AG08396 (cell line): Measurements from ENCODE around the gene WFDC12.
"Not testable (repeated sequence)": the region's sequence is repeated elsewhere in the genome, so short reads cannot be mapped to it uniquely, and the experiment has no call there.

Source experiments
- DNase-seq: peaks from one replicate; pipeline ENCODE4 v3.0.0; 2012; ENCODE audit warnings: low spot score, mixed read lengths

The WFDC12 gene, protein sequence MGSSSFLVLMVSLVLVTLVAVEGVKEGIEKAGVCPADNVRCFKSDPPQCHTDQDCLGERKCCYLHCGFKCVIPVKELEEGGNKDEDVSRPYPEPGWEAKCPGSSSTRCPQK

DNA sequence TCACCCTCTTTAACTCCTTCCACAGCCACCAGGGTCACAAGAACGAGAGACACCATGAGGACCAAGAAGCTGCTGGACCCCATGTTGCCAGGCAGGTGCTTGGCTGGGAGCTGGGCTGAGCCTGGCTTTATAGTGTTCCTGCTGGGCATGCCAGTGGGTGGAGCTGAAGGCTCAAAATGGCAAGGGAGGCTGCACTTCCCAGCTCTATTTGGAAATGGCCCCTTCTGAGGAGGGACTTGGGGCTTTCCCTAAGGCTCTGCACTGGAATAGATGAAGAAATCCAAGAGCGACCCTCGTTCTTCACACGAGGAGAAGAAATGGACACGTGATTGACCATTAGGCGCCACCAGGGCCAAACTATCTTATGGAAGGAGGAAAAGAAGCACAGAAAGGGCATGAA is at the start of gene WFDC12:
Gene WFDC12, minus strand, starts transcription at position 101 of the 400 bp plus-strand sequence. Its CDS starts 18 bp downstream, at position 83.
- no peak for DNase-seq

DNA sequence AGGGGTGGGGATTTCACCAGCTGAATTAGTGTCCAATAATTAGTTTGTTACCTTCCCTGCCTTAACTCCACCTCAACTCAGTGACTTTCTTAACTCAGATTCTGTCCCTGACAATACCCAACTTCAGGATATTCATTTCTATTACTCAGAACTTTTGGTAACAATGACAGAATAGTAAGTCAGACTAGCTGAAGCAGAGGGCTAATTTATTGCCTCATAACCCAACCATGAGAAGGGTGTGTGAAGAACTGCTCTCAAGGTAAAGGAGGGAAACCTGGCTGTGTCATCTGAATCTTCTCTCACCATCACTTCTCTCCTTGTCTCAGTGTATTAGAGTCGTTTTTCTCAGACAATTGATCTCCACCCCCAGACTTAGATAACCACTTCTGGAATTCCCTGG is 49.3 kb upstream of the WFDC12 start:
- DNase-seq: no peak

DNA sequence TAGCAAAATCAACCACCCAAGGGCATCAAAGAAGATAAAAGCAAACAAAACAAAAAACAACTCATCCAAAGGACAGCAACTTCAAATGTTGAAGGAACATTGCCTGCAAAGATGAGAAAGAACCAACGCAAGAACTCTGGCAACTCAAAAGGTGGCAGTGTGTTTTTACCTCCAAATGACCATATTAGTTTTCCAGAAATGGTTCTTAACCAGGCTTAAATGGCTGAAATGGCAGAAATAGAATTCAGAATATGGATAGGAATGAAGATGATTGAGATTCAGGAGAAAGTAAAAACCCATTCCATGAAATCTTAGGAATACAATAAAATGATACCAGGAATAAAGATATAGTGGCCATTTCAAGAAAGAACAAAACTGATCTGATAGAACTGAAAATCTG is 40.6 kb upstream of the WFDC12 start:
- DNase-seq: no peak

DNA sequence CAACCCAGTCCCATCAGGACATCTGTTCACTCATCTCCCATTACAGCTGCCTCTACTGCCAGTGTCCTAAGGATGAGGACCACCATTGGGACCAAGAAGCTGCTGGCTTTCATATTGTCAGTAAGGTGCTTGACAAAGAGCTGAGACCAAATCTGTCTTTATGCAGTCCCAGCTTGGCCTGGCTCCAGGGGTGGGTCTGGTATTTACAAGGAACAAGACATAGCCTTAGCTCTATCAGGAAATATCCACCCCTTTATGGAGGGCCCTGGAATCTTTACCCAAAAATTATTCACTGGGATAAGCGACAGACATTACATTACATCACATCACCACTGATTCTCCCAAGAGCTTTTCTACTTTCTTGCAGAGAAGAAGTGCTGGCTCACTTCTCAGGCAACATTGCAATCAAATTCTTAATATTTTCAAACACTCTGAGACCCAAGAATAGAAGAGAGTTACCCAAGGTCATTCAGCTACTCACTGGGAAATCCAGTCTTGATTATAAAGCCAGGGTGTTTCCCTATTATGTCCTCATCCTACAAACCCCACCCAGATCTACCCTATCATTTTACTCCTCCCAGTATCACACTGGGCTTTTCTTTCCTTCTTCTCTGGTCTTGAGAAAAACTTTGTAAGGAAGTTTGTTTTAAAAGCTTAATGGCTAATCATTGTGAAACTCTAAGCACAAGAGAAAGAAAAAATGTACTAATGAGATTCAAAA is 39.0 kb upstream of the WFDC12 start:
- DNase-seq: no peak

DNA sequence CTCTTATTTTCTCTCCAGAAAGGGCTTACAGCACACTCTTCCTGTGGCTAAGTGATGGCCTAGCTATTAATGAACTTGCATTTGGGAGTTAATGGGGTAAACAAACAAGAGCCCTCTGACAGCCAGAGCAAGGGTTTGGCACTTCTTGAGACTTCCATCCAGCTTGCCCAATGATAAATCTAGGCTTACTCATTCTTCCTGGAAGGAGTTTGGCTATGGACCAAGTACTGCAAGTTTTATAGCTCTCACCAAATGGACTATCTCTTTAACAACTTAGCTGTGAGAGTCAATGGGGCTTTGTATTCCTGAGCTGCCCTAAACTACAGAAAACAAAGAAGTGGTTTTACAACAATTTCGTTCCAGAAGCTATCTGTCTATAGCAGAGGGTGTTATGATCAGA is 33.7 kb upstream of the WFDC12 start:
- no peak for DNase-seq

DNA sequence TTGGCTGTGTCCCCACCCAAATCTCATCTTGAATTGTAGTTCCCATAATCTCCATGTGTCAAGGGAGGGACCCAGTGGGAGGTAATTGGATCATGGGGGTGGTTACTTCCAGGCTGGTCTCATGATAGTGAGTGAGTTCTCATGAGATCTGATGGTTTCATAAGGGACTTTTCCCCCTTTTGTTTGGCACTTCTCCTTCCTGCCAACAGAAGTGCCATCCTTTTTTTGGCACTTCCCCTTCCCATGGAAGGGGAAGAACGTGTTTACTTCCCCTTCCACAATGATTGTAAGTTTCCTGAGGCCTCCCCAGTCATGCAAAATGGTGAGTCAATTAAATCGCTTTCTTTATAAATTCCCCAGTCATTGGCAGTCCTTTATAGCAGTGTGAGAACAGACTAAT is 32.4 kb upstream of the WFDC12 start:
- no peak for DNase-seq

DNA sequence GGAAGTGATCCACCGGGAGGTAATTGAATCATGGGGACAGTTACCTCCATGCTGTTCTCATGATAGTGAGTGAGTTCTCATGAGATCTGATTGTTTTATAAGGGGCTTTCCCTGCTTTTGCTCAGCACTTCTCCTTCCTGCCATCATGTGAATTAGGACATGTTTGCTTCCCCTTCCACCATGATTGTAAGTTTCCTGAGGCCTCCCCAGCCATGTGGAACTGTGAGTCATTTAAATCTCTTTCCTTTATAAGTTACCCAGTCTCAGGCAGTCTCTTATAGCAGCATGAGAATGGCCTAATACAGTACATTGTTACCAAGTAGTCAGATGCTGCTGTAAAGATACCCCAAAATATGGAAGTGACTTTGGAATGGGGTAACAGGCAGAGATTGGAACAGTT is 30.5 kb upstream of the WFDC12 start:
- not testable (repeated sequence) for DNase-seq

DNA sequence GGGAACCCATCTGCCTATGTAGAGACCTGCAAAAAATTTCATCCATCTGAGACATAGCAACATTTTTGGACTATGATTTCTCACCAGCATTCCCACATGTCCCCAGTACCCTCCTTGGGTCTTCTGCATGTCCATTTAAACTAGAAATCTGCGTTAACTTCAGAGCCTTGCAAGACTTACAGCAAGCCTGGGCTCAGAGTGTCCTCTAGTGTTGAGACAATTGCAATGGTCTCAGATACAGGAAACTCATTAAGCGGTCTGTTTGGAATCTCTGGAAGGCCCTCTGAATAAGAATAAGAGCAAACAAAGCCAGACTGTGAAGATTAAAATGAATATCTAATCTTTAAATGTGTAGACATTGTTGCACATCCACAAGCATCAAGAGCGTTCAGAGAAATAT is 29.9 kb upstream of the WFDC12 start:
- no peak for DNase-seq

DNA sequence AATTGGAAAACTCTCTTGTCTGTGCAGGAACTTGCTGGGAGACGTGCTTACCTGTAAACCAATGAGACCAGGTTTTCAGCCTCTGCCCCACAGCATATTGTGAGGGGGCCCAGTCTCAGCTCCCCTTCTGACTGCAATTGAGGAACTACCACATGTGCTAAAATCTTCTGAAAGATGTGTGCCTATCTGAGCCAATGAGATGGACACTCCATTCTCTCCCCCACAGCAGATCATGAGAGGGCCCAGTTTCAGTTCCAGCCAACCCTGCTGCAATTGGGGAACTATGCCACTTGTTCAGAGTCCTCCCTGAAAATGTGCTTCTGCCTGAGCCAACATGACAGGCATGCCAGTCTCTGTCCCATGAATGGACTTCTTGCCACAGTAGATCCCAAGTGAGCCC is 29.5 kb upstream of the WFDC12 start:
- DNase-seq: no peak

DNA sequence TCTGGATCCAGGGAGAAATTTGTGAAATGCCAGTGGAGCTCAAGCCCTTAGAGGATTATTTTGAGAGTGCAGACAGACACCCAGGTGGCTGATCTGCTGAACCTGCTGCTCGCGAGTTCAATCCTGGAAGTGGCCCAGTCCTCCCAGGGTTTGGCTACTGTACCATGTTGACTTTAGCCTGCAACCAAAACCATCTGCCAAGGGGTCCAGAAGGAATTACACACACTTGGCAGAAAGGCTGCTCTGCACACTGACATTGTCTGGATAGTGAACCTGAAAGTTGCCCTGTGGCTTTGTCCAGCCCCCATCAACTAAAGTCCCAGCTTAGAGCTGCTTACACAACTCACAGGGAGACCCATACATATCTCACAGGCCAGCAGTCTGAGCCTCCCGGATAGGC is 28.9 kb upstream of the WFDC12 start:
- DNase-seq: no peak

DNA sequence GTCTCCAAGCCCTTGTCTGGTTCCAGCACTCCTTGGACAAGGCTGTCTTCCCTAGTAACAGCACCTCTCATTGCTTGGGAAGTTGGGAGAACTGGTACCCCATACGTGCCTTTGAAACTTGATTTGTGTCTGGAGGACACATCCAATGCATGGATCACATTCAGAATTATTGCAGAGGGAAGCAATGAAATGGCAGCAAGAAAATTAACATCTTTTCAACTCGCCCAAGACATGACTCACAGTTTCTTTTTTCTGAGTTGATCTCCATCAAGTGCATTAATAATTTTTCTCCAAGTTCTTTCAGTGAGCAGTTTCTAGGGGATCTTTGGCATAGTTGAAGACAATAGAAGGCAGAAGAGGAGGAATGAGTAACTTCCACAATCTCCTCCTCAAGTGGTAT is 28.1 kb upstream of the WFDC12 start:
- no peak for DNase-seq

DNA sequence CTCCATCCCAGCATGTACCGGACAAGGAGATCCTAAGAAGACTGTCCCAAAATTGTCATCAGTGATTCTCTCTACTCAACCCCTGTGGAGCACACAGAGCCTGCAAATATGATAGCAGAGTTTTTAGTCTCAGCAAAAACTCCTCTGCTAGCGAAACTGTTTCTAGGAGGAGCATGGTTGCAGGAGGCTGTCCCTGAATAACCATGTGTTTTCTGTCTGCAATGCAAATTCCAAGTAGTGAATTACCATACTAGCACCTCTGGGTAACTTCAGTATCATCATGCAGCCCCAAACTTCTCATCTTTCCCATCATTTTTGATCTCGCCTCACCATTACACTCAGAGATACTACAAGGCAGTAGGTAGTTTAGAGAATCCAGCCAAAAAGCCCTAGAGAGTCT is 24.8 kb upstream of the WFDC12 start:
- no peak for DNase-seq

DNA sequence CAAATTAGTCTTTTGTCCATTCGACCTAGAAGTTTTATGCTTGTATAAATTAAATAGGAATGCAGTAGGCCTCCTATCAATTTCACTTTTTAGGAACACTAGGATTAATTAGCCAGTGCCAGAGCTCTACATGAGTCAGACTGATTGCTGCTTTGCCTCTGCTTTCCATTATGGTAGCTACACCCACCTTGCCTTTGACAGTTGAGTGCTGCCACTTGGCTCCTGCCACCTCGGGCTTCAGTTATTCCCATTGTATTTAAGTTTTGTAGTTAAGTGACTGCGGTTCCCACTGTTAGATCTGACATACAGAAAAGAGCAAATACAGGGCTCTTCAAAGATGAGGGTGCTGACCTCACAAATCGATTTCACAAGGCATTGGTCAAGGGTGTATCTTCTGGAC is 16.6 kb upstream of the WFDC12 start:
- DNase-seq: no peak

DNA sequence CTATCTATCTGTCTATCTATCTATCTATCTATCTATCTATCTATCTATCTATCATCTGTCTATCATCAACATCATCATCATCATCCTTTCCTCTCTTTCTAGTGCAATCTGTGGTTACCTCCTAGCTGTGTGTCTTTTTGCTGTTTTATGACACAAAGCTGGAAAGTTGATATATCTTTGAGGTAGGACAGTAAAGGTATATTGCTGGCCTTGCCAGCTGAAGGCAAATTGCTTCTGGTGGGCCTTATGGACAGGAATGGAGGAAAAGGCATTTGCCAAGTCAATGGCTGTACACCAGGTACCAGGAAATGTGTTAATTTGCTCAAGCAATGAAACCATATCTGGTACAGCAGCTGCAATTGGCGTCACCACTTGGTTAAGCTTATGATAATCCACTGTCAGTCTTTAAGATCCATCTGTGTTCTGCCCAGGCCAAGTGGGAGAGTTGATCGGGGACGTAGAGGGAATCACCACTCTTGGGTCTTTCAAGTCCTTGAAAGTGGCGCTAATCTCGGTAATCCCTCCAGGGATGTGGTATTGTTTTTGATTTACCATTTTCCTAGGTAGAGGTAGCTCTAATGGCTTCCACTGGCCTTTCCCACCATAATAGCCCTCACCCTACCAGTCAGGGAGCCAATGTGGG is 15.6 kb upstream of the WFDC12 start:
- not testable (repeated sequence) for DNase-seq

DNA sequence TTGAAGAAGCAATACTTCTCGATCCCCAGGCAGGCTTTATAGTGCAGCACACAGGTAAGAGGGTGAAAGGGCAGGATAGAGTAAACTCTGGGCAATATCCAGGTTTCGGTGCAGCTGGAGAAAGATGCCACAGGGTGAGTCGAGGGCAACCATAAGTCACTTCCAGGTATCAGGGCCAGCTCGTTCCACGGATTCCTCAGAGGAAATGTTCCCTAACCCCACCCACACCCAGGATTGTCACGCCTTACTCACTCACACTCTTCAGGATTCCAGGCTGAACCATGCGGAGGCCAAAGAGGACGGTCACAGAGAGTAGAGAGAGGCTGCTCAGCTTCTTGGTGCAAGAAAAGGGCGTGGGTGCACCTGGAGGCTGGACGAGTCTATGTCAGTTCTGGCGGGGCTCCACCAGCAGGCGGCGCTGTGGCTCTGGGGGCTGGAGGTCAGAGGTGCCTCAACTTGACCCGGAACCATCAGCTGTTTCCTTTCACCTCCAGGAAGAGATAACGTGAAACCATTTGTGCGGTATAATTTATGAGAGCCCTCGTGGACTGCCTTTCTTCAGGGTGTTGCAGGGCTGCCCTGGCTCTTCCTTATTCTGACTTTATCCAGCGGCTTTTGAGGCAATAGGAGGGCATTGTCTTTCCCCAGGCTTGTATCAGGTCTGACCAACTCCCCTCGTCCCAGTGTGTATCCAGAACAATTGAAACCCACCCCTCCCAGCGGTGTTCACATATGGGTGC is 14.5 kb upstream of the WFDC12 start:
- DNase-seq: no peak

DNA sequence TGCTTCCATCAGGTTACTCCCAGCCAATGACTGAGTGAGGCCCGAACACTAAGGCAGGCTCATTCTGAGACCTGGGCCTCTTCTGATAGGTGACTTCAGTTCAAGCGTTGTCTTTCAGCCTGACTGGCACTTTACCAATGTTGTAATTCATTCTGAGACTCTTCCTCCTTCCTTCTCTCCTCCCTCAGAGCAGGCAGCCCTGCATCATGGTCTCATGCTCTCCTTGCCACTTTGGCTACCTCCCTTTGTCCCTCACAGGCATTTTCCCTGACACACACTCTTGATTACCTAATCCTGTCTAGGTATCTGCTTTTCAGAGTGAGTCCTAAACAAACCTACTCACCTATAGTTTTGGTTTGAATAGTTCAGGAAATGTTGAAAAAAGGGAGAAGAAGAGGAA is 12.6 kb upstream of the WFDC12 start:
- DNase-seq: no peak

DNA sequence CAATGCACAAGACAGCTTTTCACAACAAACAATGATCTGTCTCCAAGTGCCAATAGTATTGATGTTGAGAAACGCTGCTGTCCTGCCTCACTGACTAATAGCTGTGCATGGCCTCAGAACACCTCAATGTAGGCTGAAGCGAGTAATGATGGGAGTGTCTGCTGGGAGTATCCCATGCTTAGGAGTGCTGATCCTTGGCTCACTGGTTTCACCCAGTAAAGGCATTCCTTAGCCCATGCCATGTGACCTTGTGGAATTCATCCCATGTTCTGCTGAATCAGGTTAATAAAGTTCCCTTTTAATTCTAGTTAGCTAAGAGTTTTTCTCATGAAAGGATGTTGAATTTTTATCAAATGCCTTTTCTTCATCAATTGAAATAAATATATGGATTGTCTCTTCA is 3.8 kb upstream of the WFDC12 start:
- no peak for DNase-seq

DNA sequence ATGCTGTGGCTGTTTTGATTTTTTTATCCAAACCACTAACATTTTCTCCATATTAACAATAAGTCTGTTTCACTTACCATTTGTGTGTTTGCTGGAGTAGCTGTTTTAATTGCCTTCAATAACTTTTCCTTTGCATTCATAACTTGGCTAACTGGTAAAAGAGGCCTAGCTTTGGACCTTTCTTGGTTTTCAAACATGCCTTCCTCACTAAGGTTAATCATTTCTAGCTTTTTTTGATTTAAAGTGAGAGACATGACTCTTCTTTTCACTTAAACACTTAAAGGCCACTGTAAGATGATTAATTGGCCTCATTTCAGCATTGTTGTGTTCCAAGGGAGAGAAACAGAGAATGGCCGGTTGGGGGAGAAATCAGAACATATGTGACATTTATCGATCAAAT is 2.9 kb downstream of the WFDC12 start:
- DNase-seq: no peak

DNA sequence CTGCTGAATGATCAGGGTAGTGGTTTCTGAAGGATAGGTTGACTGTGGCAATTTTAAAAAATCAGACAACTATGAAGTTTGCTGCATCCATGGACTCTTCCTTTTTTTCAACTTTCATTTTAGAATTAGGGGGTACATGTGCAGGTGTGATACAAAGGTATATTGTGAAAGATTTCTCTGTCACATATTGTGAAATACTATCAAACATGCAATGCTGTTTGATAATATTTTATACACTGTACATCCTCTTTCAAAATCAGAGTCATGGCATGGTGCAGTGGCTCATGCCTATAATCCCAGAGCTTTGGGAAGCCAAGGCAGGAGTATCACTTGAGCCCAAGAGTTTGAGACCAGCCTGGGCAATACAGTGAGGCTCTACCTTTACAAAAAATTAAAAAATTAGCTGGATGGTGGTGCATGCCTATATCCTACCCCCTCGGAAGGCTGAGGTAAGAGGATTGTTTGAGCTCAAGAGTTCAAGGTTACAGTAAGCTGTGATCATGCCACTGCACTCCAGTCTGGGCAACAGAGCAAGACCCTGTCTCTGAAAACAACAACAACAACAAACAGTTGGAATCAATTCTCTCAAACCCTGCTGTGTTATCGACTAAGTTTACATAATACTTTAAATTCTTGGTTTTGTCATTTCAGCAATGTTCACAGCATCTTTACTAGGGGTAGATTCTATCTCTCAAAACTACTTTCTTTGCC is 4.6 kb downstream of the WFDC12 start:
- no peak for DNase-seq

DNA sequence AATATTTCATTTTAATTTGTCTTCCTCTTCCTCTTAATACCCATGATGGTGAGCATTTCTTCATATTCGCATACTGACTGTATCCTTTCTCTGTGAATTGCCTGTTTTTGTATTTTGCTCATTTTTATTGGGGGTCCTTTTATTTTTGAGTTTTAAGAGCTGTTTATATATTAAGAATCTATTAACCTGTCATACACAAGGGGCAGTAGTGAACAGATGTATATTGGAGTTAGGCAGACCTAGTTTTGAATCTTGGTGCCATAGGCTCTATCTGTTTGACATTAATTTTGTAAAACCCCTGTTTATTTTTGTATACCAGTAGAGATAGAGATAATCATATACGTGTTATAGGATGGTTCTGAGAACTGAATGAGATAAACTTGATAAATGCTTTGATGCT is 6.2 kb downstream of the WFDC12 start:
- DNase-seq: no peak

DNA sequence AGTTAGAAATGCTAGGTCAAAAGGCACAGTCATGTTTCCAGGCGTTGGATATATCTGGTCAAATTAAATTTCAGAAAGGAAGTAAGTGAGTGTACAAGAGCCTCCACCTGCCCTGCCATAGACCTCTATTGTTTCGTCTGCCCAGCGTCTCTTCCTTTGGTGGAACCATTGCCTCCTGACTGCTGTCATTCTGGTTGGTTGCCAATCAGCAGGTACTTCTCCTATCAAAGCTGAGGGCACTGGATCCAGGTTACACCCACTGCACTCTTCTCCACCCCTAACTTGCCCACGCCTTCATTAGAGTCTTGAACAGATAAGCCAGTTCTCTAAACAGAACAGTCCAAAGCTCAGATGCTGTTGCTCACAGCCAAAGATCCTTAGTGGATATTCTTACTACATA is 6.7 kb downstream of the WFDC12 start:
- DNase-seq: no peak

DNA sequence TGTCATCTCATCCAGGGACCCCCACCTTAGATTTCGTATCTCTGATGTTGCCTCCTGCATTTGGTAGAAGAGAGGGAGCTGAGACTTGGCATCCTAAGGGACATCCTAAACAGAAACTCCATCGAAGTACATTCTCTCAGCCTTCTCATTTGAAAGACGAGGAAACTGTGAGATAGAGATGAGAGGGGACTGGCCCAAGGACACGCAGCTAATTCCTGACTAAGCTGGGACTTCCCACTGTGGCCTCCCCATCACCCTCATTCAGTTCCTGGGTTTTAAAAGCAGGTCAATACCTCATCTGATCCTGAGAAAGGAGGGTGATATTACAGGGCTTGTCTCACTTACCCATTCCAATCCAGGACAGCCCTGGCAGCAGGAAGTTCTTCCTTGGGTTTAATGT is 8.4 kb downstream of the WFDC12 start:
- DNase-seq: no peak

DNA sequence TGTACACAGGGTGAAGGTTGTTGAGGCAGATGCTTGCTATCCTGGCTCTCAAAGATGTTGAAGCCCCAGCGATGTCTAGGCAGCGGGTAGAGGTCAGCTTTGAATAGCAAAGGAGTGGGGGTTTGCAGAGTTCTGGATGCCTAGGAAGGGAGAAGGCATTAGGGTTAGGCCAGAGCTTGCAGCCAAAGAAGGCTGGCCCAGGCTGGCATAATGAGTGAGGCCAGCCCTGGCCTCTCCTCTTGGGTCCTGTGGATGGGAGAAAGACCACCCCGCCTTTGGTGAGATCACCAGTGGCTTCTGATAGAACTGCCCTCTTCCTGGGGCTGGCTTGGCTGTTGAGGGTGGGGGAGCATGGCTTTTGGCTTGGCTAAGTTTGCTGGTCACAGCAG is 8.9 kb downstream of the WFDC12 start:
- DNase-seq: no peak
